Muscle layer of colon (tissue), 2 donors: ENCODE results near the gene MYH11.

Experiments
- H3K27ac ChIP-seq: one replicate; pipeline ENCODE4 v1.7.0; 2013; ENCODE audit warnings: low read depth, mild to moderate bottlenecking, low read length, moderate library complexity
- H3K27me3 ChIP-seq, 2 donors: one replicate each; pipeline ENCODE4 v1.7.0; 2013; ENCODE audit warnings: low read length in 2 of 2, mild to moderate bottlenecking in 2 of 2; ENCODE audit not compliant: insufficient read depth in 2 of 2, control insufficient read depth in 1 of 2
- H3K36me3 ChIP-seq: one replicate; pipeline ENCODE4 v1.7.0; 2013; ENCODE audit warnings: mild to moderate bottlenecking, low read length; ENCODE audit not compliant: insufficient read depth
- H3K4me1 ChIP-seq: one replicate; pipeline ENCODE4 v1.7.0; 2013; ENCODE audit warnings: mild to moderate bottlenecking, low read length; ENCODE audit not compliant: insufficient read depth
- H3K4me3 ChIP-seq, 2 donors: one replicate each; pipeline ENCODE4 v1.7.0; 2013; ENCODE audit warnings: low read length in 2 of 2, low read depth in 1 of 2, mild to moderate bottlenecking in 1 of 2, moderate library complexity in 1 of 2
- H3K9ac ChIP-seq: one replicate; pipeline ENCODE4 v1.7.0; 2013; ENCODE audit warnings: low read length
- H3K9me3 ChIP-seq: one replicate; pipeline ENCODE4 v1.7.0; 2013; ENCODE audit warnings: mild to moderate bottlenecking, low read length
- donor health status: abdominal sarcoma.
- donor health status: Adenocarcinoma of cecum.

Gene MYH11

GRCh38 chr16:15873737-15874136, 16.9 kb upstream of the MYH11 start:
- no peak overlapping the region for H3K4me3 ChIP-seq
- peaks cover 15% of the 10 kb centered on the region for H3K4me1 ChIP-seq
- no peak overlapping the region for H3K27ac ChIP-seq
- no peak overlapping the region for H3K9ac ChIP-seq
- no peaks in the 10 kb centered on the region for H3K27me3 ChIP-seq
- H3K9me3 ChIP-seq = no peaks in the 10 kb centered on the region
- peaks cover 15% of the 10 kb centered on the region for H3K36me3 ChIP-seq

GRCh38 chr16:15873301-15873700, 16.5 kb upstream of the MYH11 start:
- Histone ChIP-seq H3K27me3 (no peaks in the 10 kb centered on the region), H3K36me3 (peaks cover 13% of the 10 kb centered on the region), H3K4me3 (no peak overlapping the region), H3K27ac (no peak overlapping the region), H3K9ac (no peak overlapping the region), H3K9me3 (no peaks in the 10 kb centered on the region), H3K4me1 (peaks cover 15% of the 10 kb centered on the region)

- peaks cover 14% of the 10 kb centered on the region for H3K36me3 ChIP-seq
- no peaks in the 10 kb centered on the region for H3K9me3 ChIP-seq
- no peak overlapping the region for H3K9ac ChIP-seq
- H3K4me1 ChIP-seq = peaks cover 27% of the 10 kb centered on the region
- no peak overlapping the region for H3K27ac ChIP-seq
- no peak overlapping the region for H3K4me3 ChIP-seq
- H3K27me3 ChIP-seq = no peaks in the 10 kb centered on the region
Measured at GRCh38 chr16:15870011-15870410, 13.2 kb upstream of the MYH11 start.

DNA sequence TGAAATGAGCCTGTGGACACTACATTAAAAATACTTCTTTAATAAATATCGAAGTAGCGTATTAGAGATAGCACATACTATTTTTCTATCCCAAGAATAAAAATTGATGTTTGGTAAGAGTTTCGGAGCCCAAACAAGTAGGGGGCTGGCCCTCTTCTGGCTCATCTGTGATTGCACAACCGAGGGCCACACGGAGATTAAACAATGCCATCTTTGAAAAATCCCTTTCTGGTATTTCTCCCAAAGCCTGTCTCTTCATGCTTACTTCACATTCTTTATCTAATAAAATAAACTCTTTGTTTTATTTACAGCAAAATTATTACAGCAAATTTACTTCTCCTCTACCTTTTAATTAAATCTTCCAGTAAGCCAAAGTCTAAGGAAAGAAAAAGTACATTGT, 9.6 kb upstream of the MYH11 start:
- H3K36me3 ChIP-seq = peaks cover 14% of the 10 kb centered on the region
- H3K27ac ChIP-seq = no peak overlapping the region

DNA sequence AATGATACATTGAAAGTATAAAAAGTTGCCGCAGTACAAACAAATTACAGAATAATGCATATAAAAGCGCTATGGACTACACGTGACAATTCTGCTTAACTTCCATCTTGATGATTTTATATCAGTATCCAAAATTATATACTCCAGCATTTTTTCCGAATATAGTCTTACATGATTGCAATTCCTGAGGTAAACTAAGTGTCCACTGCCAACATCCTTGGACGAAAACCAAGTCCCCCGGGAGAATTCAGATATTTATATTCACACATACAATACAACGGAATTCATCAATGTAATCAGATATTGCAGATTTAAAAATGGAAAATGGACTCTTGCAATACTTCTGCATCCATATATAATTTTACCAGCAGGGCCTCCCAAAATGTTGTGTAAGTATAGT, 8.9 kb upstream of the MYH11 start:
- H3K27ac ChIP-seq = peak overlapping the region; percentile 47
- H3K36me3 ChIP-seq = peaks cover 14% of the 10 kb centered on the region
- H3K9ac ChIP-seq = no peak overlapping the region
- no peak overlapping the region for H3K4me3 ChIP-seq
- no peaks in the 10 kb centered on the region for H3K9me3 ChIP-seq
- peaks cover 16% of the 10 kb centered on the region for H3K4me1 ChIP-seq
- no peaks in the 10 kb centered on the region for H3K27me3 ChIP-seq

More for the DNA sequence above, 9.6 kb upstream of the MYH11 start:
- Histone ChIP-seq H3K9ac (no peak overlapping the region), H3K27me3 (no peaks in the 10 kb centered on the region), H3K4me1 (peaks cover 16% of the 10 kb centered on the region), H3K9me3 (no peaks in the 10 kb centered on the region), H3K4me3 (no peak overlapping the region)

DNA sequence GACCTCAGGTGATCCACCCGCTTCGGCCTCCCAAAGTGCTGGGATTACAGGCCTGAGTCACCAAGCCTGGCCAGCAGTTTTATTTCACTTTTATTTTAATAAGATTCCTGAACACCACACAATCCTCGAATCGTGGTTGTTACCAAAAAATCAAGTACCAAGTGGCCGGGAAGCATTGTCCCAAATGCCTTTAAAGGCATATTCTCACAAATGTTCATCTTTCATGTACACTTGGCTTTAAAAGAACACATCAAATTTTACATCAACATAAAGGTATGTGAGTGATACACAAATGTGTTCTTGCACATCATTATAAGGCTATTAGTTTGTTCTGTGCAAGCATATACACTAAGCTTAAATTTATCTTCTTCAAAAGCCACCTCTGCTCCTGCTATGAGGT, 8.1 kb upstream of the MYH11 start:
- no peak overlapping the region for H3K4me3 ChIP-seq
- H3K4me1 ChIP-seq = peaks cover 16% of the 10 kb centered on the region
- H3K27ac ChIP-seq = peak overlapping the region; percentile 47
- no peaks in the 10 kb centered on the region for H3K27me3 ChIP-seq
- H3K9me3 ChIP-seq = no peaks in the 10 kb centered on the region
- H3K36me3 ChIP-seq = peaks cover 7% of the 10 kb centered on the region
- no peak overlapping the region for H3K9ac ChIP-seq

- peaks cover 0 to 3% of the 10 kb centered on the region in 2 donors for H3K27me3 ChIP-seq
Measured at GRCh38 chr16:15861996-15862395, 5.2 kb upstream of the MYH11 start.

GRCh38 chr16:15858921-15859668, 2.3 kb upstream of the MYH11 start:
- H3K4me1 ChIP-seq = peaks cover 9% of the 10 kb centered on the region
- no peaks in the 10 kb centered on the region for H3K36me3 ChIP-seq
- H3K4me3 ChIP-seq = peak overlapping the region in 1 of 2 donors; percentile 2
- no peak overlapping the region for H3K9ac ChIP-seq
- H3K27me3 ChIP-seq = peaks cover 0 to 12% of the 10 kb centered on the region in 2 donors
- H3K9me3 ChIP-seq = no peaks in the 10 kb centered on the region
- H3K27ac ChIP-seq = peak overlapping the region; percentile 94

More at GRCh38 chr16:15861996-15862395, 5.2 kb upstream of the MYH11 start:
- peaks cover 25% of the 10 kb centered on the region for H3K4me1 ChIP-seq
- H3K36me3 ChIP-seq = peaks cover 5% of the 10 kb centered on the region
- H3K27ac ChIP-seq = no peak overlapping the region
- no peak overlapping the region for H3K4me3 ChIP-seq
- H3K9me3 ChIP-seq = no peaks in the 10 kb centered on the region
- no peak overlapping the region for H3K9ac ChIP-seq

DNA sequence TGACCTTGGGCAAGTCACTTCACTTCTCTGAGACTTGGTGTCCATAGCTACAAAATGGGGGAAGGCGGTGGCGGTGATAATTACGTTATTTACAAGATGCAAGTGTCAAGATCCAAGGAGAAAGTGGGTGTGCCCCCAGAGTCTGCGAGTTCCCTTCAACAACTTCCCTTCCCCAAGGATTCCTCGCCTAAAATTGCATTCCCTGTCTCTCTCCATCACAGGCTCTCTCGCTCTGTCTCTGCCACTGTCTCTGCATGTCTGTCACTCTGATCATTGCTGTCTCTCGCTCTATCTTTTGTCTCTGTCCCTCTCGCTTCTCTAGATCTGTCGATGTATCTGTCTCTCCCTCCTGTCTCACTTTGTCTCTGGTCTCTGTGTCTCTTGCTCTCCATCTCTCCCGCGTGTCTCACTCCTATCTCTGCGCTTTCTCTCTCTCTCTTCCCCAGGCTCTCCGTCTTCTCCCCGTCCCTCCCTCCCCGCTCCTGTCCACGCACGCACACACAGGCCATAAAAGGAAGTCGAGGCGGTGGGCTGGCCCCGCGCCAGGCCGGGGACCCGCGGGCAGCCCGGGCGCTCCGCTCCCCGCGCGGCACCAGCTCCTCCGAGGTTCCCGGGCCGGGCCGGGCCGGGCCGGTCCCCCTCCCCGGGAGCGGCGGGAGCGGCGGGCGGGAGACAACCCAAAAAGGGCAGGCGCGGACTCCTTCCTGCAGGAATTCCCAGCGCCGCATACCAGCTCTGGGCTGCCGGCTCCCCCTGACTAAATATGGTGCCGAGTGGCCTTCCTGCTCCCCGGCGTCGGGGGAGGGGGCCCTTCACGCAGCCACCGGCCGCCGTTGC, 1.1 kb upstream of the MYH11 start:
- Histone ChIP-seq H3K27ac (peak overlapping the region; percentile 98), H3K4me1 (peaks cover 9% of the 10 kb centered on the region), H3K27me3 (peaks cover 0 to 12% of the 10 kb centered on the region in 2 donors), H3K9me3 (no peaks in the 10 kb centered on the region), H3K9ac (peak overlapping the region; percentile 85), H3K4me3 (peak overlapping the region; percentile 79 to 88), H3K36me3 (peaks cover 10% of the 10 kb centered on the region)

DNA sequence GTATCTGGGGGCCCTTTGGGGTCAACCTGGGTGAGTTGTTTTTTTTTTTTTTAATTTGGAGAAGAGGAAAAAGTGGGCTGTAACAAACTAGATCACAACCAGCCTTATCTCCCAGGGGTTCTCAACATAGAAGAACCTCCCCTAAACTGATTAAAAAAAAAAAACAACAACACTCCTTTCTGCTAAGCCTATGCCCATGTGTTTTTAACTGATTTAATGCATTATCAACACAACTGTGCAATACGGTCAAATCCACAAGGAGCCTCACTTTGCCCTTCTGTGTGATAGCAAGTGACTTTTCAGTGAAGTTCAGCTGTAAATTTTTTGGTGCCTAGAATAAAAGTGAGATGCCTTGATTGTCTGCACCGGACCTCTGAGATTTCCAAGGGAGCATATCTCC, 646 bp downstream of the MYH11 start:
- peak overlapping the region; percentile 98 for H3K27ac ChIP-seq
- peaks cover 9% of the 10 kb centered on the region for H3K4me1 ChIP-seq
- H3K9me3 ChIP-seq = no peaks in the 10 kb centered on the region
- peak overlapping the region; percentile 79 to 88 for H3K4me3 ChIP-seq
- H3K9ac ChIP-seq = peak overlapping the region; percentile 85
- peaks cover 0 to 12% of the 10 kb centered on the region in 2 donors for H3K27me3 ChIP-seq
- peaks cover 27% of the 10 kb centered on the region for H3K36me3 ChIP-seq

- H3K27ac ChIP-seq = peak overlapping the region; percentile 98
- H3K4me1 ChIP-seq = peaks cover 9% of the 10 kb centered on the region
- peaks cover 0 to 12% of the 10 kb centered on the region in 2 donors for H3K27me3 ChIP-seq
- no peaks in the 10 kb centered on the region for H3K9me3 ChIP-seq
- peak overlapping the region; percentile 85 for H3K9ac ChIP-seq
- peak overlapping the region; percentile 79 to 88 for H3K4me3 ChIP-seq
- H3K36me3 ChIP-seq = peaks cover 31% of the 10 kb centered on the region
Measured at GRCh38 chr16:15855704-15856003, 1.2 kb downstream of the MYH11 start.
